ENCODE measurements around the gene GARRE1. TPM values are rescaled to one million over a fixed set of nuclear protein-coding genes. Genes with fewer than 3 reads are reported as not detected.

GARRE1 gene
- total and polyA plus RNA-seq, 2 experiments from 2014 or later = 9.0 to 16.3 TPM

- H3K79me2 ChIP-seq = peaks cover 48% of the 10 kb centered on the region
- no peaks in the 10 kb centered on the region for H3K9me2 ChIP-seq (replicated peaks; ENCODE audit: insufficient read depth)
- H3K27me3 ChIP-seq = no peaks in the 10 kb centered on the region
- H4K20me1 ChIP-seq (ENCODE audit: insufficient read depth, poor library complexity, severe bottlenecking) = no peaks in the 10 kb centered on the region
- H2AFZ ChIP-seq = peak overlapping the region; percentile 52
- peak overlapping the region; percentile 69 for H3K4me3 ChIP-seq
- H3K4me1 ChIP-seq (ENCODE audit: insufficient read depth) = peaks cover 11% of the 10 kb centered on the region
- peak overlapping the region; percentile 97 for H3K27ac ChIP-seq
- WGBS (ENCODE audit: low lambda C conversion rate, missing lambda C conversion rate) = under 1% methylated on average over 19 of the region's 88 CpGs
- H3K9me3 ChIP-seq (ENCODE audit: low read depth) = no peaks in the 10 kb centered on the region
- H3K4me2 ChIP-seq = peak overlapping the region; percentile 89
- peak; percentile 75 for DNase-seq (ENCODE audit: low spot score)
- TF ChIP-seq CTCF (IDR thresholded peaks at IDR 0.05; ENCODE audit: poor library complexity) = no peak
- TF ChIP-seq EZH2 (IDR thresholded peaks at IDR 0.05; ENCODE audit: borderline replicate concordance) = no peak
- no peak for TF ChIP-seq EZH2phosphoT487 (IDR thresholded peaks at IDR 0.05; ENCODE audit: low read depth, severe bottlenecking, unreplicated experiment)
- H3K36me3 ChIP-seq (replicated peaks; ENCODE audit: insufficient read depth, low read depth) = no peaks in the 10 kb centered on the region
Observed at GRCh38 chr19:34254698-34255432, 511 bp downstream of the GARRE1 start.

GRCh38 chr19:34255546-34255945 is 1.2 kb downstream of the GARRE1 start:
- DNase-seq (ENCODE audit: low spot score) = no peak
- Histone ChIP-seq H3K4me1 (ENCODE audit: insufficient read depth) (peaks cover 15% of the 10 kb centered on the region), H3K27ac (peak overlapping the region; percentile 97), H3K9me3 (ENCODE audit: low read depth) (no peaks in the 10 kb centered on the region), H3K79me2 (peaks cover 54% of the 10 kb centered on the region), H3K27me3 (no peaks in the 10 kb centered on the region), H3K4me2 (peak overlapping the region; percentile 89), H2AFZ (no peak overlapping the region), H3K4me3 (peak overlapping the region; percentile 69), H3K9me2 (replicated peaks; ENCODE audit: insufficient read depth) (no peaks in the 10 kb centered on the region), H4K20me1 (ENCODE audit: insufficient read depth, poor library complexity, severe bottlenecking) (no peaks in the 10 kb centered on the region), H3K36me3 (replicated peaks; ENCODE audit: insufficient read depth, low read depth) (no peaks in the 10 kb centered on the region)
- no peak for TF ChIP-seq EZH2 (IDR thresholded peaks at IDR 0.05; ENCODE audit: borderline replicate concordance)
- no peak for TF ChIP-seq EZH2phosphoT487 (IDR thresholded peaks at IDR 0.05; ENCODE audit: low read depth, severe bottlenecking, unreplicated experiment)
- TF ChIP-seq CTCF (IDR thresholded peaks at IDR 0.05; ENCODE audit: poor library complexity) = no peak
- 47% methylated on average over 9 of the region's 9 CpGs for WGBS (ENCODE audit: low lambda C conversion rate, missing lambda C conversion rate)

- WGBS (ENCODE audit: low lambda C conversion rate, missing lambda C conversion rate) = 72% methylated on average over 5 of the region's 5 CpGs
- H3K27ac ChIP-seq = no peak overlapping the region
- DNase-seq (ENCODE audit: low spot score) = no peak
- no peak overlapping the region for H2AFZ ChIP-seq
- H3K27me3 ChIP-seq = no peaks in the 10 kb centered on the region
- H4K20me1 ChIP-seq (ENCODE audit: insufficient read depth, poor library complexity, severe bottlenecking) = peaks cover 10% of the 10 kb centered on the region
- H3K79me2 ChIP-seq = peaks cover 68% of the 10 kb centered on the region
- peaks cover 30% of the 10 kb centered on the region for H3K4me1 ChIP-seq (ENCODE audit: insufficient read depth)
- no peaks in the 10 kb centered on the region for H3K9me2 ChIP-seq (replicated peaks; ENCODE audit: insufficient read depth)
- TF ChIP-seq EZH2phosphoT487 (IDR thresholded peaks at IDR 0.05; ENCODE audit: low read depth, severe bottlenecking, unreplicated experiment) = no peak
- TF ChIP-seq CTCF (IDR thresholded peaks at IDR 0.05; ENCODE audit: poor library complexity) = no peak
- no peak for TF ChIP-seq EZH2 (IDR thresholded peaks at IDR 0.05; ENCODE audit: borderline replicate concordance)
- no peaks in the 10 kb centered on the region for H3K9me3 ChIP-seq (ENCODE audit: low read depth)
- H3K36me3 ChIP-seq (replicated peaks; ENCODE audit: insufficient read depth, low read depth) = no peaks in the 10 kb centered on the region
- no peak overlapping the region for H3K4me3 ChIP-seq
- peak overlapping the region; percentile 18 for H3K4me2 ChIP-seq
Observed at GRCh38 chr19:34256835-34257558, 2.6 kb downstream of the GARRE1 start.
